BJ (cell line): Measurements from ENCODE around the gene UBE3D. TPM values are rescaled to one million over a fixed set of nuclear protein-coding genes. Genes with fewer than 3 reads are reported as not detected.

Source experiments
- CTCF ChIA-PET: fragments of 350-600 bp; formaldehyde crosslinking; extraction: SDS; loops from one replicate; lab custom pipeline; 2021; ENCODE audit warnings: antibody characterized with exemption, inconsistent platforms; lab: Yijun Ruan, JAX
- POLR2A ChIA-PET: fragments of 300-600 bp; sonication (Branson Sonifier 250); formaldehyde crosslinking; extraction: SDS; loops from one replicate; lab custom pipeline; 2021; ENCODE audit warnings: antibody characterized with exemption; lab: Charles Lee
- DNase-seq: peaks from one replicate; pipeline ENCODE4 v3.0.0-alpha.2; 2011; ENCODE audit warnings: low read depth
- H3K27me3 ChIP-seq: 2 replicates; pipeline ENCODE4 v1.6.0; 2011; ENCODE audit warnings: low read length; ENCODE audit not compliant: control insufficient read depth, insufficient read depth
- H3K36me3 ChIP-seq: 2 replicates; pipeline ENCODE4 v1.5.1; 2011; ENCODE audit warnings: low read length; ENCODE audit not compliant: control insufficient read depth, insufficient read depth
- H3K4me3 ChIP-seq: 2 replicates; pipeline ENCODE4 v1.5.1; 2011; ENCODE audit warnings: low read depth, mild to moderate bottlenecking, control low read depth, low read length
- polyA plus RNA-seq: library from polyadenylated mRNA; depleted of rRNA; stranded (reverse); fragments of >200 nt; gene quantifications from 2 replicates; pipeline ENCODE4 v1.2.3, GENCODE V29; 2011
- TF ChIP-seq, protein P1 (sequence below): IDR thresholded peaks from 2 replicates; pipeline ENCODE4 v1.5.1; 2011; ENCODE audit warnings: low read depth, mild to moderate bottlenecking, control low read depth, inconsistent platforms, low read length, moderate library complexity; ENCODE audit not compliant: insufficient read depth

Gene UBE3D
- polyA plus RNA-seq, 1 experiment: 2.1 TPM

DNA sequence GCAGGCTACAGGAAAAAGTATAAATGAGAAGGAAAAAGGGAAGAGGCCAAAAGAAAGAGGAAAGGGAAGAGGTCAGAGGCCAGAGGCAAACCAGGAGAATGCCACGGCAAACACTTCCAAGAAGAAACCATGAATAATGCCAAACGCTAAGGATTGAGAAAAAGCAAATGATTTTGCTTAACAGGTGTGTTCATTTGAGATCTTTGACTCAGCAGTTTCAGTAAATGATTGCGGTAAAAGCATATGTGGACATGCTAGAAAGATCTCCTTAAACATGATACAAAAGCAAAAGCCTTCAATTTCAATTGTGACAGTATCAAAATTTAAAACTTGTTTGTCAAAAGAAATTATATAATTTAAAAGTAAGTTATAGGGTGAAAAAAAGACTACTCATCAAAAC is 70.6 kb downstream of the UBE3D start:
- no peak for DNase-seq
- ChIA-PET CTCF (interaction anchor here (1.0 kb wide), 1 partner anchor 42 kb away, joined by 4 read pairs; no protein-coding TSS in a partner anchor), POLR2A (no interaction called here)
- Histone ChIP-seq H3K4me3 (no peak overlapping the region), H3K27me3 (no peaks in the 10 kb centered on the region), H3K36me3 (no peaks in the 10 kb centered on the region)
- TF ChIP-seq, protein P1, sequence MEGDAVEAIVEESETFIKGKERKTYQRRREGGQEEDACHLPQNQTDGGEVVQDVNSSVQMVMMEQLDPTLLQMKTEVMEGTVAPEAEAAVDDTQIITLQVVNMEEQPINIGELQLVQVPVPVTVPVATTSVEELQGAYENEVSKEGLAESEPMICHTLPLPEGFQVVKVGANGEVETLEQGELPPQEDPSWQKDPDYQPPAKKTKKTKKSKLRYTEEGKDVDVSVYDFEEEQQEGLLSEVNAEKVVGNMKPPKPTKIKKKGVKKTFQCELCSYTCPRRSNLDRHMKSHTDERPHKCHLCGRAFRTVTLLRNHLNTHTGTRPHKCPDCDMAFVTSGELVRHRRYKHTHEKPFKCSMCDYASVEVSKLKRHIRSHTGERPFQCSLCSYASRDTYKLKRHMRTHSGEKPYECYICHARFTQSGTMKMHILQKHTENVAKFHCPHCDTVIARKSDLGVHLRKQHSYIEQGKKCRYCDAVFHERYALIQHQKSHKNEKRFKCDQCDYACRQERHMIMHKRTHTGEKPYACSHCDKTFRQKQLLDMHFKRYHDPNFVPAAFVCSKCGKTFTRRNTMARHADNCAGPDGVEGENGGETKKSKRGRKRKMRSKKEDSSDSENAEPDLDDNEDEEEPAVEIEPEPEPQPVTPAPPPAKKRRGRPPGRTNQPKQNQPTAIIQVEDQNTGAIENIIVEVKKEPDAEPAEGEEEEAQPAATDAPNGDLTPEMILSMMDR: no peak

DNA sequence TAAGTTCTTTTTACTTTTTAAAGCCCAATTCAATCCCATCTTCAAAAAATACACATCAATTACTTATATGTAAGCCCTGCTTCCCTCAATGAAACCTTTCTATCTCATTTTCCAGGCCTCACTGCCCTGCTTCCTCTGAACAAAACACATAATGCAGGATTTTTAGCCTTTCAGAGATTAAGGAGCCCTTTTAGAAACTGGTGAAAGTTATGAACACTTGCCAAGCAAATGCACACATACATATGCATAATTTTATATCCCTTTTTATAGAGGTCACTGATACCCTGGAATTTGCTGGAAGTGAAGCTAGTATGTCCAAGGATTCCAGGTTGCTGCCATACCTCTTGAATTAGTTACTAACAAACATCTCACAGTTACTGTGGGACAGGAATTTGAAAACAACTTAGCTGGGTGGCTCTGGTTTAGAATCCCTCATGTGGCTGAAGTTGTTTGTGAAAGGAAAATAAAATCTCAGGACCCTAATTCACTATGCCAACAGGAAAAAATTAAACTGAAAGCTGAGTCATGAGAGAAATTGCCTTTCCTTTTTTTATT is 75.8 kb downstream of the UBE3D start:
- POLR2A ChIA-PET: no interaction called here
- no peak overlapping the region for H3K4me3 ChIP-seq
- H3K36me3 ChIP-seq: no peaks in the 10 kb centered on the region
- no peak for DNase-seq
- CTCF ChIA-PET: interaction anchor here (0.7 to 1.5 kb wide), 3 partner anchors 65 to 896 kb away, joined by 3 to 4 read pairs (median 3); no protein-coding TSS in a partner anchor
- H3K27me3 ChIP-seq: no peaks in the 10 kb centered on the region
- TF ChIP-seq, protein P1: no peak

DNA sequence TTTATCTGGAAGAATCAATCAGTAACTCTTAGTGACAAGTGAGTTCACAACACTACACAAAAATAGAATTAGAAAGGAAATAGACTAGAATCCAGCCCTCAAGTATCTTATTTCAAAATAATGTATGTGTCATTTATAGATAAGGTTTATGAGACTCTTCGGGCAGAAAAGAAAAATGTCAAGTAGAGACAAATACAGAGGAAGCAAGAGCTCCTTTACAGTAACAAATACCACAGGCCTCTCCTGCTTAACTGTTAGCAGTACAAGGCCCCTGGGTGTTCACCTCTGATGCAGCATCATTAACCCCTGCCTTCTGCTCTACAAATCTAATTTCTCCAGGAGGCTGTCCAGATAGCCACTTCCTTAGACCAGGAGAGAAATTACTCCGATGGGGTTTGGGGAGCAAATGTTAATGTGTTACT is 76.7 kb downstream of the UBE3D start:
- ChIA-PET POLR2A (no interaction called here), CTCF (interaction anchor here (0.7 to 1.2 kb wide), 2 partner anchors 66 to 143 kb away, joined by 3 read pairs; no protein-coding TSS in a partner anchor)
- TF ChIP-seq, protein P1: no peak
- DNase-seq: no peak
- Histone ChIP-seq H3K4me3 (no peak overlapping the region), H3K27me3 (no peaks in the 10 kb centered on the region), H3K36me3 (no peaks in the 10 kb centered on the region)

DNA sequence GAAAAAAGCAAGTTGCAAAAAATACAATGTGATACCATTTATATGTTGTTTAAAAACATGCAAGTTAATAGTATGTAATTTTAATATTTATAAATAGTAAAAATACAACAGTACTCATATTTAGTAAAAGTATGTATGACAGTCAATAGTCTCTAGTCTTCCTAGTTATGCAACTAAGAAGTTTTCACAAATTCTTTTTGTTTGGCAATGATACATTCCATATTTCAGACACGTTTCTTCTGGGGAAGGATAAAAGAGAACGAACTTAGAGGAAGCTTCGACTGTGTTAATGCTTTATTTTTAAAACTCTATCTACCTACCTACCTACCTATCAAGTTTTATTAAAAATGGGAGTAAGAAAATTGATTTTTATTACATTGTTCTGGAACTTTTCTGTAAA is 77.7 kb downstream of the UBE3D start:
- POLR2A ChIA-PET: interaction anchor here (0.7 kb wide), 1 partner anchor 568 kb away, joined by 3 read pairs; no protein-coding TSS in a partner anchor
- H3K4me3 ChIP-seq: no peak overlapping the region
- CTCF ChIA-PET: interaction anchor here (1.4 kb wide), 1 partner anchor 11 kb away, joined by 3 read pairs; no protein-coding TSS in a partner anchor

GRCh38 chr6:82987416-82987815 is 78.2 kb downstream of the UBE3D start:
- DNase-seq: no peak
- Histone ChIP-seq H3K4me3 (no peak overlapping the region), H3K36me3 (no peaks in the 10 kb centered on the region), H3K27me3 (no peaks in the 10 kb centered on the region)
- CTCF ChIA-PET: interaction anchor here (1.4 kb wide), 1 partner anchor 10 kb away, joined by 3 read pairs; no protein-coding TSS in a partner anchor
- TF ChIP-seq, protein P1: no peak
- POLR2A ChIA-PET: interaction anchor here (0.7 kb wide), 1 partner anchor 568 kb away, joined by 3 read pairs; no protein-coding TSS in a partner anchor

More for the DNA sequence above, 77.7 kb downstream of the UBE3D start:
- H3K36me3 ChIP-seq: no peaks in the 10 kb centered on the region
- no peak for DNase-seq
- no peaks in the 10 kb centered on the region for H3K27me3 ChIP-seq
- TF ChIP-seq, protein P1: no peak
